ENCODE results near the gene GPR155. TPM values are rescaled to one million over a fixed set of nuclear protein-coding genes. Genes with fewer than 3 reads are reported as not detected.
"Not testable (repeated sequence)": the region's sequence is repeated elsewhere in the genome, so short reads cannot be mapped to it uniquely, and the experiment has no call there.

The GPR155 gene
- total RNA-seq, 1 donor from 2014 or later: 1.7 TPM

- no peak for TF ChIP-seq CTCF (conservative IDR thresholded peaks at IDR 0.05; ENCODE audit: low read depth, low read length)
- H3K4me3 ChIP-seq (ENCODE audit: low read depth, low read length): no peak overlapping the region
- no peak for DNase-seq (ENCODE audit: low read depth)
Measured at GRCh38 chr2:174438146-174438886, 48.5 kb downstream of the GPR155 start.

DNA sequence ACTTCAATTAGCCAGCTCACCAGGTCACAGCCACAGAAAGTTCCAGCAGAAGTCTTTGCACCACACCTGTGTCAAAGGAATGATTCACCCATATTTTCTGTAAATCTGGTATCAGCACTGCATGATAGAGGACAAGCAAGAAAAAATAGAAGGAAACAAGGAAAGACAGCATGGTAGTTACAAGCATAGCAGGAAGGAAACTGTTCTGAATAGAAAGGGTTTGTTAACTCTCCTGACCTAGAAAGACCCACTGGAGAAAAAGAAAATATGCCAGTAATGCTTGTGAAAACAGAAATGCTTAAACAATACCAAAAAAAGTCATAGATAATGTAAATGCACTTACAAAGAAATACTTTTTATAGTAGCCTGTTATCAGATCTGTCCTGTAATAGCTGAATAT, 50.5 kb downstream of the GPR155 start:
- no peak overlapping the region for H3K4me3 ChIP-seq (ENCODE audit: low read depth, low read length)
- DNase-seq (ENCODE audit: low read depth): no peak
- TF ChIP-seq CTCF (conservative IDR thresholded peaks at IDR 0.05; ENCODE audit: low read depth, low read length): no peak

DNA sequence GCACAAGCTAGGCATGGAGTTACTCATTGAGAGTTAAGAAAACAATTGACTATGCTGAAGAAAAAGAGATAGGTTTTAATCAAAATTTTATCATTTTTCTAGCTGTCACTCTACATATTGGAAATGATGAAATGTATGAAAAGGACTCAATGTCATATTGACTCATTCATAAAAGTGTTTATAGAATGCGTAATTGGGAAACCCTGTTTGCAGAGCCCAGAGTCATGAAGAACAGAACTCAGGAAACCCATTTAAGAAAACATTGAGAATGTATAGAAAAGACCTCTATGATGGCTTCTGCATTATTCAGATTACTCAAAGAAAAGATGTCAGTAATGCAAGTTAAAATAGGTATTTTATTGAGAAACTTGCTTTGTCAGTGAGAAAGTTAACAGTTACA, 54.9 kb downstream of the GPR155 start:
- H3K4me3 ChIP-seq (ENCODE audit: low read depth, low read length): no peak overlapping the region
- no peak for TF ChIP-seq CTCF (conservative IDR thresholded peaks at IDR 0.05; ENCODE audit: low read depth, low read length)
- DNase-seq (ENCODE audit: low read depth): no peak

DNA sequence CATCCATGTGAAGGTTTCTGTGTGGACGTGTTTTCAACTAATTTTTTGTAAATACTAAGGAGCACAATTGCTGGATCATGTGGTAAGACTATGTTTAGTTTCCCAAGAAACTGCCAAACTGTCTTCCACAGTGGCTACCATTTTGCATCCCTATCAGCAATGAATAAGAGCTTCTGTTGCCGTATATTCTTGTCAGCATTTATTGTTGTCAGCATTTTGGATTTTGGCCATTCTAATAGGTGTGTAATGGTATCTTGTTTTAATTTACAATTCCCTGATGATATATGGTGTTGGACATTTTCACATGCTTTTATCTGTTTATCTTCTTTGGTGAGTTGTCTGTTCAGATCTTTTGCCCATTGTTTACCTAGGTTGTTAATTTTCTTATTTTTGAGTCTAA, 56.8 kb downstream of the GPR155 start:
- DNase-seq (ENCODE audit: low read depth): no peak
- H3K4me3 ChIP-seq (ENCODE audit: low read depth, low read length): no peak overlapping the region
- TF ChIP-seq CTCF (conservative IDR thresholded peaks at IDR 0.05; ENCODE audit: low read depth, low read length): no peak

DNA sequence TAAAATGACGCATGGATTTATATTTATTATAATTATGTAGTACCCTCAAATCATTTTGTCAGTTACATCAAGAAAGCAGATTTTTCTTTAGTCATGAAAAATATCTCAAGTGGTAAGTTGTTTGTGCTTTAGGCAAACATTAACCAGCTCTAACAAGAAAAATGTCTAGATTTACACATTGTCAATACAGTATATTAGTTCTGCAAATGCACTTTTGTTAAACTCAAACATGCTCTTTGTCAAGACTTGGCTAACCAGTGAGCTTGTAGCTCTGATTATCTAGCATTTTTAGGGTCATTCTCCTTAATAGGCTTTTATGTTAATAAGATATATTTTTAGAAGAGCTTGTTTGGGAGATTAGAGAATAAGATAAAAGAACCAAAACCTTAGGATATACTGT, 58.6 kb downstream of the GPR155 start:
- TF ChIP-seq CTCF (conservative IDR thresholded peaks at IDR 0.05; ENCODE audit: low read depth, low read length): no peak
- no peak for DNase-seq (ENCODE audit: low read depth)
- no peak overlapping the region for H3K4me3 ChIP-seq (ENCODE audit: low read depth, low read length)

GRCh38 chr2:174412256-174412655, 74.6 kb downstream of the GPR155 start:
- no peak for DNase-seq (ENCODE audit: low read depth)
- no peak overlapping the region for H3K4me3 ChIP-seq (ENCODE audit: low read depth, low read length)
- no peak for TF ChIP-seq CTCF (conservative IDR thresholded peaks at IDR 0.05; ENCODE audit: low read depth, low read length)

- not testable (repeated sequence) for DNase-seq (ENCODE audit: low read depth); H3K4me3 ChIP-seq (ENCODE audit: low read depth, low read length)
Measured at GRCh38 chr2:174410039-174410438, 76.8 kb downstream of the GPR155 start.

Measured in epithelial cell of proximal tubule (primary cell).